Skeletal muscle satellite cell (primary cell): ENCODE measurements around the gene TPD52L1.

Experiments
- H3K27me3 ChIP-seq: 2 replicates; pipeline ENCODE4 v1.7.0; 2013; ENCODE audit warnings: low read length; ENCODE audit not compliant: control insufficient read depth, insufficient read depth
- H3K36me3 ChIP-seq: 2 replicates; pipeline ENCODE4 v1.7.0; 2013; ENCODE audit warnings: mild to moderate bottlenecking, control low read depth, low read length; ENCODE audit not compliant: insufficient read depth
- H3K4me1 ChIP-seq: 2 replicates; pipeline ENCODE4 v1.7.0; 2013; ENCODE audit warnings: low read length; ENCODE audit not compliant: control insufficient read depth, insufficient read depth
- H3K4me2 ChIP-seq: 2 replicates; pipeline ENCODE4 v1.7.0; 2013; ENCODE audit warnings: mild to moderate bottlenecking, low read length
- H3K4me3 ChIP-seq: 2 replicates; pipeline ENCODE4 v1.7.0; 2013; ENCODE audit warnings: low read length
- H3K9ac ChIP-seq: 2 replicates; pipeline ENCODE4 v1.7.0; 2013; ENCODE audit warnings: mild to moderate bottlenecking, low read depth, low read length, moderate library complexity
- H3K9me3 ChIP-seq: replicated peaks from 2 replicates; pipeline ENCODE4 v1.7.0; 2013; ENCODE audit warnings: mild to moderate bottlenecking, control low read depth, low read length

Gene TPD52L1

DNA sequence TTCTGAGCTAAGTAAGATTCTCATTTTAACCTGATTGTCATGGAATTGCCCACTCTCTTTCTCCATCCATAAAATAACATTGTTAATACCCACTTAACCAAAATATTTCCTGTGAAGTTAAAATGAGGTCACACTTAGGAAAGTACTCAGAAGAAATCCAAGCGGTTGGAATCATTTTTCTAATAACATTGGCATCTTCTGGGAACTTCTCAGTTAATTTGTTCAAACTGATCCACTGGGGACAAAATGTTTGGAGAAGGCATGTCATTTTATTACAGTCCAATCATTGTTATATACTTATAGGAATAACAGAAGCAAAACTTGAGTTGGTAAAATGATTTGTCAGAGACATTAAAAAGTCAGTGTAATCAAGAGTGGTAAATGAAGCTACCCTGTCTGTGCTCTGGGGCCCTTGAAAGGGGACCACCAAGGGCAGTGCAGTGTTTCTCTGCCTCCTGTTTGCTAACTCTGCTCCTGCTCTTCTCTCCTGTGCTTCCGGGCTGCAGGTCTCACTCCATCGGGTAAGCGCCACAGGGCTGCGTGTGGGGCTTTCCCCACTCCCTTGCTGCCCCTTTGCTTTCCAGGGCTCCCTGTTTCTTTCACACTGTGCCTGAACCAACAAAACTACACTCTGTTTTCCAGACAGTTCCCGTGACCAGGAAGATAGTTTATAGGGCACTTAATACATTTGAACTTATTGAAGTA lies 98.1 kb downstream of the TPD52L1 start:
- peak overlapping the region; percentile 41 for H3K9ac ChIP-seq
- H3K4me1 ChIP-seq, result peaks cover 35% of the 10 kb centered on the region
- no peaks in the 10 kb centered on the region for H3K27me3 ChIP-seq
- H3K4me3 ChIP-seq, result no peak overlapping the region
- peak overlapping the region; percentile 25 for H3K4me2 ChIP-seq
- no peaks in the 10 kb centered on the region for H3K9me3 ChIP-seq
- no peaks in the 10 kb centered on the region for H3K36me3 ChIP-seq

DNA sequence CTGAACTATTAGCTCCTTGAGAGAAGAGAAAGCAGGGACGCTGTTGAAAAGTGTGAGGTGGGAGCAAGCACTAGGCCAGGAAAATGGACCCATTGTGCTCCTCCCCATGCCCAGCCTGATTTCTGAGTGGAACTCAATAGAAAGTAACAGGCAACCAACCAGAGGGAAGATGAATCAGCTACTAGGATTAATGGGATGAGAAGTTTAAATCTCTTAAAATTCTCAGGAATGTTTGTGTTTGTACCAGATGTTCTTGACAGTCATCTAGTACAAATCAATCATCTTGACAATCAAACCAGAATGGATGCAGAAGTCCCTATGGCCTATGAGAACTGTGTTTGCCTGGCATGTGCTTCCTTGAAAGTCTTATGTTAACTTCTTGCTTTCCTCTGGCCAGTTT lies 99.3 kb downstream of the TPD52L1 start:
- Histone ChIP-seq H3K4me3 (no peak overlapping the region), H3K4me2 (no peak overlapping the region), H3K9ac (no peak overlapping the region), H3K36me3 (no peaks in the 10 kb centered on the region), H3K27me3 (no peaks in the 10 kb centered on the region), H3K4me1 (peaks cover 35% of the 10 kb centered on the region), H3K9me3 (no peaks in the 10 kb centered on the region)

GRCh38 chr6:125253881-125254280 lies 100.3 kb downstream of the TPD52L1 start:
- no peaks in the 10 kb centered on the region for H3K27me3 ChIP-seq
- H3K4me3 ChIP-seq, result no peak overlapping the region
- H3K9ac ChIP-seq, result no peak overlapping the region
- H3K4me2 ChIP-seq, result no peak overlapping the region
- H3K36me3 ChIP-seq, result no peaks in the 10 kb centered on the region
- no peaks in the 10 kb centered on the region for H3K9me3 ChIP-seq
- H3K4me1 ChIP-seq, result peaks cover 35% of the 10 kb centered on the region

DNA sequence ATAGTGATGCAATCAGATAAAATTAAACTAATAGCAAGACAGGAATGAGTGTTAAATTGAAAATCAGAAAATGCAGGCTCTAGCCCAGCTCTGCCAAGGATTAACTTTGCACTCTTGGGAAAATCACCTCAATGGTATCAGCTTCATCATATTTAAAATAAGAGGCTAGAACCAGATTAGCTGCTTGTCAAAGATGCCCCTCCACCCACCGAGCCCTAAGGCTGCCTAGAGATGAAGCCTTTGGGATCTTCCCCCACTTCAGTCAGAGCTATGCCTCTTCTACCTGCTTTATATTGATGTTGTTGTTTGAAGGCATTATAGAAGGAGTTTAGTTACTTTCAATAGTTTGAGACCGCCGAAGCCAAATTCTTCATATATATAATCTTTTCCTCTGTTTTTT lies 100.7 kb downstream of the TPD52L1 start:
- peaks cover 39% of the 10 kb centered on the region for H3K4me1 ChIP-seq
- H3K4me2 ChIP-seq, result no peak overlapping the region
- H3K9me3 ChIP-seq, result no peaks in the 10 kb centered on the region
- no peaks in the 10 kb centered on the region for H3K36me3 ChIP-seq
- no peak overlapping the region for H3K4me3 ChIP-seq
- H3K9ac ChIP-seq, result no peak overlapping the region
- H3K27me3 ChIP-seq, result no peaks in the 10 kb centered on the region

DNA sequence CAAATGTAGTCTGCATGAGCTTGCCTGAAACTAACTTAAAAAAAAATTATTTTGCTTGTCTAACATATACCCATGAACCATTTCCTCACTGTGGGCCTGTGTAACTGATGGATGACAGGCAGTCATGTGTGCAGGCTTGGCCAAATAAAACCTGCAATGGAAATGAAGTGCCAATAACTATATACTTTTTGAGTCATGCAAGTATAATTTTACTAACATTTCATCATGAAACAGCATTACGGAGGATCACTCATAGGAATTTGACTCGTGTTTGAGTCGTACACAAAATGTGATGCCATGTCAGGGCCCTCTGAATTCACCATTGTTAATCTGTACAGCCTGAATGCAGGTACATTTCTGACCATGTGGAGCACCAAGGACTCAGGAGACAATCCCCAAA lies 101.6 kb downstream of the TPD52L1 start:
- Histone ChIP-seq H3K27me3 (no peaks in the 10 kb centered on the region), H3K4me1 (peaks cover 40% of the 10 kb centered on the region), H3K4me3 (no peak overlapping the region), H3K4me2 (no peak overlapping the region), H3K9me3 (no peaks in the 10 kb centered on the region), H3K9ac (peak overlapping the region; percentile 11), H3K36me3 (no peaks in the 10 kb centered on the region)

DNA sequence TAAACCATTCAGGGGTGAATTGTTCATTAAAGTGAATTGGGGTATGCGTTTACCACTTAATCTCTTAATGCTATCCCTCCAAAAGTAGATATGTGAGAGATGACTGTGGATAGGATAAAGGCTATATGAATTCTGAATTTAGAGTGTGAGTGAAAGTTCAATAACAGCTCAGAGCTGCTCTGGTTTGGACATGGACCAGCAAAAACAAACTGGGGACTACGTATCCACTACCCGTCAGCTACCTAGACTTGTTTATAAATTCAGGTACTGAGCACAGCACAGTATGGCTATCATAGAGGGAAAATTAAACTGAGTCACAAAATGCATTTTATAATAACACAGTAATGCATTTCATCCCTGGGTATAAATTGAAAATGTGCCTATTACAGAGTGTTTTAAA lies 103.8 kb downstream of the TPD52L1 start:
- Histone ChIP-seq H3K27me3 (no peaks in the 10 kb centered on the region), H3K4me1 (peaks cover 41% of the 10 kb centered on the region), H3K36me3 (no peaks in the 10 kb centered on the region), H3K9me3 (no peaks in the 10 kb centered on the region), H3K4me3 (no peak overlapping the region), H3K9ac (no peak overlapping the region), H3K4me2 (no peak overlapping the region)

DNA sequence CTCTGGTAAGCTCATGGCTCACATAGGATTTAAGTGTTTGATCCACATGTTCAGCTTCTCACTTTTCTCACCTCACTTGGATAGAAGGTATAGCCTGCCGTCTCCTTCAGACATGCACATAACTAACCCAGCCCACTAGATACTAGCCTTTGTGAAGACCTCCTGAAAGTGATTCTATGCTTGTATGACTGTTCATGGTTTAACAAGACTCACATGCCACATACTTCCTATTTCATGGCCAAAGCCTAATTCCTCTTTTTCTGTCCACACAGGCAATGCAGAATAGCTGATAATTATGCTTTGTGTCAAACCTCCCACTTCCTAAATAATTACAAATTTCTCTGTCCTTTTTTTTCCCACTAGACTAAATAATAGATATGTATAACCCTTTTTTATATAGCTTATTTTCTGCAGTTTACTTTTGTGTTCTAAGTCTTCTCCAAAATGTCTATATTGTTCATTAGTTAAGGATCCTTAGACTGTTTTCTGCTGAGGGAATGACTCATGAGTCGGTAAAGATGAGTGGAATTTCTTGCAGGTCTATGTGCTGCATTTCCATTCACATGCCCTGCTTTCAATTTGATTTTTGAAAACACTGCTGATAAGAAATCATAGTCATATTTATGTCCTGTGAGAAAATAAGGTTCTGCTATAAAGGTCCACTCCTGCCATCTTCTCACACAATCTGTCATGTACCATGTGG lies 105.2 kb downstream of the TPD52L1 start:
- Histone ChIP-seq H3K36me3 (no peaks in the 10 kb centered on the region), H3K4me3 (no peak overlapping the region), H3K9ac (no peak overlapping the region), H3K9me3 (no peaks in the 10 kb centered on the region), H3K4me2 (no peak overlapping the region), H3K27me3 (no peaks in the 10 kb centered on the region), H3K4me1 (peaks cover 38% of the 10 kb centered on the region)

DNA sequence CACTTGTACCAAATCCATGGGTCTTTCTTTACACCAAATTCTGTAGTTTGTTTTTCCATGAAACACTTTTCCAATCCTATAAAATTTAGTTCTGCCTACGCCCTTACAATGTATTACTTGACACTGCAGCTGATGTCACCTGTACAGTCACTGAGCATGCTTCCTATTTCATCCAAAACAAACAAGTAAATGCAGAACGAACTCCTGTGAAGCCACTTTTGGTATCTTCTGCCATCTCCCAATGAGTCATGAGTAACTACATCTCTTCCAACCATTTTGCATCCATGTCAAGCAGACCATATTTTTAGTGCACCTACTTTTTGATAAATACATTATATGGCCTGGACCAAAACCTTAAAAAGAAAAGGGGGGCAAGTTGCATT lies 105.8 kb downstream of the TPD52L1 start:
- Histone ChIP-seq H3K9ac (no peak overlapping the region), H3K36me3 (no peaks in the 10 kb centered on the region), H3K9me3 (no peaks in the 10 kb centered on the region), H3K4me2 (no peak overlapping the region), H3K27me3 (no peaks in the 10 kb centered on the region), H3K4me3 (no peak overlapping the region), H3K4me1 (peaks cover 38% of the 10 kb centered on the region)

- no peaks in the 10 kb centered on the region for H3K27me3 ChIP-seq
- no peaks in the 10 kb centered on the region for H3K9me3 ChIP-seq
- H3K4me2 ChIP-seq, result peak overlapping the region; percentile 52
- H3K9ac ChIP-seq, result peak overlapping the region; percentile 35
- peaks cover 26% of the 10 kb centered on the region for H3K4me1 ChIP-seq
- H3K4me3 ChIP-seq, result peak overlapping the region; percentile 11
- no peaks in the 10 kb centered on the region for H3K36me3 ChIP-seq
These were observed 108.7 kb downstream of the TPD52L1 start for GRCh38 chr6:125262016-125263013.

- Histone ChIP-seq H3K4me3 (no peak overlapping the region), H3K4me2 (no peak overlapping the region), H3K9me3 (no peaks in the 10 kb centered on the region), H3K27me3 (no peaks in the 10 kb centered on the region), H3K4me1 (peaks cover 21% of the 10 kb centered on the region), H3K9ac (no peak overlapping the region), H3K36me3 (no peaks in the 10 kb centered on the region)
These were observed 110.9 kb downstream of the TPD52L1 start for GRCh38 chr6:125264476-125264875.

DNA sequence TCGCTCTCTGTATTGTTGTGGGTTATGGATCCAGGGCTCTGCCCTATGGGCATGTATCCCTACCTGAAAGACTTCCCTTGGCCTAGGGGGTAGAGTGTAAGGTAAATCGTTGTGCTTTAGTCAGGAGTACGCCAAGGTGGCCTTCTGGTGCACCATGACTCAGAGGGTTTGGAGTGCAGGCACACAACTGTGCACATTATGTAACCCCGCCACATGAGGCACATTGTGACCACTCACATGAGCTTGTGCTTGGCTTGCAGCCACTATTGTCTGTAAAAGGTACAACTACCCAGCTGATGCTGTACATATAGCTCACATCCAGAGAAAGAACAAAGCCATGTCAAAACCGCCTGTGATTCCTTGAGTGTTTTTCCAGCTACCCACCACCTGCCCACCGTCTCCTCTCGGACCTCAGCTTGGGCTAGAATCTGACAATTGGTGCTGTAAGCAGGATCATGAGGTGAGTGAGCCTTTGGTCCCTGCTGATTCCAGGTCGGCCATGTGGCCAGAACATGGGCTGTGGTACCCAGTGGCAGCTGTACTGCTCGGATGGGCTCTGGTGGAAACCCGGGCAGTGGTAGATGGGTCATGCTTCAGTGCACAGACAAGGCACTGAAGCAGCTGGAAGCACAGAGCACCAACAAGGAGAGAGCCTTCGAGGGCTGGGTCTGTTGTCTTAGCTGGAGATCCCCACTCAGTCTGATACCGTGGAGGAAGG lies 114.4 kb downstream of the TPD52L1 start:
- no peak overlapping the region for H3K4me3 ChIP-seq
- peaks cover 2% of the 10 kb centered on the region for H3K4me1 ChIP-seq
- H3K4me2 ChIP-seq, result no peak overlapping the region
- H3K36me3 ChIP-seq, result peaks cover 8% of the 10 kb centered on the region
- H3K9ac ChIP-seq, result no peak overlapping the region
- no peaks in the 10 kb centered on the region for H3K9me3 ChIP-seq
- no peaks in the 10 kb centered on the region for H3K27me3 ChIP-seq
